Activated B cell treated with CpG ODN at 0.5 μM for 24 hours (primary cell): Measurements from ENCODE around the gene FNTB. TPM values are rescaled to one million over a fixed set of nuclear protein-coding genes. Genes with fewer than 3 reads are reported as not detected.

ENCODE experiments used
- ATAC-seq: fragments of 200-7000 bp; cut with Tn5 transposase; one replicate; pipeline ENCODE4 v1.10.0; 2021; ENCODE audit warnings: low read depth, mild to moderate bottlenecking, moderate library complexity
- CTCF ChIA-PET: fragments of 350-600 bp; sonication (Branson Sonifier 250); formaldehyde crosslinking; loops from one replicate; lab custom pipeline; 2021; ENCODE audit warnings: antibody characterized with exemption; lab: Charles Lee
- POLR2A ChIA-PET: fragments of 350-600 bp; sonication (Branson Sonifier 250); formaldehyde crosslinking; loops from one replicate; lab custom pipeline; 2021; ENCODE audit warnings: antibody characterized with exemption; lab: Charles Lee
- DNase-seq: peaks from one replicate; pipeline ENCODE4 v3.0.0; 2022
- H3K27ac Mint-ChIP-seq: one replicate; pipeline ENCODE4 v1.8.0; 2020; ENCODE audit warnings: mixed read lengths
- H3K27me3 Mint-ChIP-seq: one replicate; pipeline ENCODE4 v1.8.0; 2021; ENCODE audit warnings: mixed read lengths
- H3K36me3 Mint-ChIP-seq: one replicate; pipeline ENCODE4 v1.8.0; 2021; ENCODE audit warnings: low read depth, mixed read lengths
- H3K4me1 Mint-ChIP-seq: one replicate; pipeline ENCODE4 v1.8.0; 2021; ENCODE audit warnings: mixed read lengths
- H3K4me3 Mint-ChIP-seq: one replicate; pipeline ENCODE4 v1.8.0; 2020; ENCODE audit warnings: mild to moderate bottlenecking, mixed read lengths
- H3K9me3 Mint-ChIP-seq: one replicate; pipeline ENCODE4 v1.8.0; 2020; ENCODE audit warnings: mixed read lengths
- CTCF ChIP-seq: fragments of 200-600 bp; IDR thresholded peaks from one replicate; pipeline ENCODE4 v1.8.0; 2022; ENCODE audit warnings: antibody characterized with exemption, mild to moderate bottlenecking
- intact Hi-C: fragments of 100-400 bp; cut with micrococcal nuclease; formaldehyde crosslinking; loops from one replicate; pipeline ENCODE4 v1.15.1; 2024
- total RNA-seq: library from RNA; stranded (reverse); gene quantifications from 2 replicates; pipeline ENCODE4 v1.2.3, GENCODE V29; 2022

FNTB gene
- total RNA-seq, 1 donor from 2014 or later: 10.5 TPM

- Mint-ChIP-seq H3K4me1 (peaks cover 62% of the 10 kb centered on the region), H3K9me3 (no peaks in the 10 kb centered on the region), H3K27ac (no peak overlapping the region), H3K27me3 (no peaks in the 10 kb centered on the region), H3K4me3 (no peak overlapping the region), H3K36me3 (peaks cover 66% of the 10 kb centered on the region)
- intact Hi-C loops: no loop called here
- ATAC-seq (no peak), DNase-seq (no peak)
- ChIA-PET POLR2A (no interaction called here), CTCF (no interaction called here)
- TF ChIP-seq CTCF: no peak
Observed at GRCh38 chr14:65096323-65097089, 109.8 kb downstream of the FNTB start.

GRCh38 chr14:65098586-65098985, 111.9 kb downstream of the FNTB start:
- no peak for TF ChIP-seq CTCF
- H3K9me3 Mint-ChIP-seq: no peaks in the 10 kb centered on the region
- CTCF ChIA-PET: no interaction called here
- POLR2A ChIA-PET: interaction anchor here (0.6 to 1.2 kb wide), 2 partner anchors 63 to 561 kb away, joined by 3 read pairs; no protein-coding TSS in a partner anchor
- intact Hi-C loops: no loop called here
- no peaks in the 10 kb centered on the region for H3K27me3 Mint-ChIP-seq
- DNase-seq: no peak
- ATAC-seq: no peak
- H3K4me1 Mint-ChIP-seq: peaks cover 70% of the 10 kb centered on the region
- peak overlapping the region; percentile 65 for H3K4me3 Mint-ChIP-seq
- peaks cover 51% of the 10 kb centered on the region for H3K36me3 Mint-ChIP-seq
- H3K27ac Mint-ChIP-seq: peak overlapping the region; percentile 65

GRCh38 chr14:65100922-65101541, 114.3 kb downstream of the FNTB start:
- no peaks in the 10 kb centered on the region for H3K9me3 Mint-ChIP-seq
- peak overlapping the region; percentile 89 for H3K4me3 Mint-ChIP-seq
- no peaks in the 10 kb centered on the region for H3K27me3 Mint-ChIP-seq
- ChIA-PET CTCF (interaction anchor here (1.0 kb wide), 1 partner anchor 63 kb away, joined by 3 read pairs; no protein-coding TSS in a partner anchor), POLR2A (interaction anchor here (0.6 to 1.2 kb wide), 4 partner anchors 53 to 106 kb away, joined by 3 to 12 read pairs (median 3); no protein-coding TSS in a partner anchor)
- peaks cover 56% of the 10 kb centered on the region for H3K4me1 Mint-ChIP-seq
- TF ChIP-seq CTCF: no peak
- intact Hi-C loops: loop anchor here (1.0 to 5.0 kb wide), 3 partner anchors 36 to 1459 kb away; partner anchors contain the start of gene WDR89
- peaks cover 28% of the 10 kb centered on the region for H3K36me3 Mint-ChIP-seq
- DNase-seq: no peak
- peak overlapping the region; percentile 85 for H3K27ac Mint-ChIP-seq
- ATAC-seq: no peak

GRCh38 chr14:65101631-65102440, 115.1 kb downstream of the FNTB start:
- intact Hi-C loops: loop anchor here (1.0 to 5.0 kb wide), 10 partner anchors 27 to 1460 kb away; partner anchors contain the start of genes CHURC1 and WDR89
- DNase-seq (peak; percentile 39), ATAC-seq (no peak)
- Mint-ChIP-seq H3K27ac (peak overlapping the region; percentile 95), H3K27me3 (no peaks in the 10 kb centered on the region), H3K4me1 (peaks cover 48% of the 10 kb centered on the region), H3K4me3 (peak overlapping the region; percentile 89), H3K9me3 (no peaks in the 10 kb centered on the region), H3K36me3 (peaks cover 20% of the 10 kb centered on the region)
- ChIA-PET POLR2A (interaction anchor here (0.6 to 1.7 kb wide), 14 partner anchors 8 to 1152 kb away, joined by 3 to 22 read pairs (median 4); partner anchors contain the start of genes FNTB and FUT8), CTCF (interaction anchor here (1.0 to 2.1 kb wide), 2 partner anchors 62 to 115 kb away, joined by 3 to 8 read pairs; partner anchors contain the start of gene FNTB)
- no peak for TF ChIP-seq CTCF
